Measurements from ENCODE around the gene THBS4.

THBS4 gene

GRCh38 chr5:80054682-80055081 lies 19.5 kb downstream of the THBS4 start:
- Histone ChIP-seq H3K4me1 (no peaks in the 10 kb centered on the region), H3K9me3 (no peaks in the 10 kb centered on the region), H3K27me3 (peaks cover 33% of the 10 kb centered on the region), H3K4me3 (ENCODE audit: low read depth, low read length) (no peak overlapping the region), H3K36me3 (no peaks in the 10 kb centered on the region)
- DNase-seq = no peak
- TF ChIP-seq, protein P1, sequence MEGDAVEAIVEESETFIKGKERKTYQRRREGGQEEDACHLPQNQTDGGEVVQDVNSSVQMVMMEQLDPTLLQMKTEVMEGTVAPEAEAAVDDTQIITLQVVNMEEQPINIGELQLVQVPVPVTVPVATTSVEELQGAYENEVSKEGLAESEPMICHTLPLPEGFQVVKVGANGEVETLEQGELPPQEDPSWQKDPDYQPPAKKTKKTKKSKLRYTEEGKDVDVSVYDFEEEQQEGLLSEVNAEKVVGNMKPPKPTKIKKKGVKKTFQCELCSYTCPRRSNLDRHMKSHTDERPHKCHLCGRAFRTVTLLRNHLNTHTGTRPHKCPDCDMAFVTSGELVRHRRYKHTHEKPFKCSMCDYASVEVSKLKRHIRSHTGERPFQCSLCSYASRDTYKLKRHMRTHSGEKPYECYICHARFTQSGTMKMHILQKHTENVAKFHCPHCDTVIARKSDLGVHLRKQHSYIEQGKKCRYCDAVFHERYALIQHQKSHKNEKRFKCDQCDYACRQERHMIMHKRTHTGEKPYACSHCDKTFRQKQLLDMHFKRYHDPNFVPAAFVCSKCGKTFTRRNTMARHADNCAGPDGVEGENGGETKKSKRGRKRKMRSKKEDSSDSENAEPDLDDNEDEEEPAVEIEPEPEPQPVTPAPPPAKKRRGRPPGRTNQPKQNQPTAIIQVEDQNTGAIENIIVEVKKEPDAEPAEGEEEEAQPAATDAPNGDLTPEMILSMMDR (IDR thresholded peaks at IDR 0.05; ENCODE audit: low read depth, low read length) = no peak

- H3K4me1 ChIP-seq = no peaks in the 10 kb centered on the region
- DNase-seq = no peak
- H3K36me3 ChIP-seq = no peaks in the 10 kb centered on the region
- TF ChIP-seq, protein P1 (IDR thresholded peaks at IDR 0.05; ENCODE audit: low read depth, low read length) = no peak
- no peaks in the 10 kb centered on the region for H3K9me3 ChIP-seq
- no peak overlapping the region for H3K4me3 ChIP-seq (ENCODE audit: low read depth, low read length)
- H3K27me3 ChIP-seq = peaks cover 26% of the 10 kb centered on the region
Observed at GRCh38 chr5:80055491-80056170, 20.5 kb downstream of the THBS4 start.

- peaks cover 14% of the 10 kb centered on the region for H3K27me3 ChIP-seq
- no peaks in the 10 kb centered on the region for H3K4me1 ChIP-seq
- no peak overlapping the region for H3K4me3 ChIP-seq (ENCODE audit: low read depth, low read length)
- DNase-seq = no peak
- H3K36me3 ChIP-seq = no peaks in the 10 kb centered on the region
- TF ChIP-seq, protein P1 (IDR thresholded peaks at IDR 0.05; ENCODE audit: low read depth, low read length) = no peak
- H3K9me3 ChIP-seq = no peaks in the 10 kb centered on the region
Observed at GRCh38 chr5:80057099-80057498, 22.0 kb downstream of the THBS4 start.

DNA sequence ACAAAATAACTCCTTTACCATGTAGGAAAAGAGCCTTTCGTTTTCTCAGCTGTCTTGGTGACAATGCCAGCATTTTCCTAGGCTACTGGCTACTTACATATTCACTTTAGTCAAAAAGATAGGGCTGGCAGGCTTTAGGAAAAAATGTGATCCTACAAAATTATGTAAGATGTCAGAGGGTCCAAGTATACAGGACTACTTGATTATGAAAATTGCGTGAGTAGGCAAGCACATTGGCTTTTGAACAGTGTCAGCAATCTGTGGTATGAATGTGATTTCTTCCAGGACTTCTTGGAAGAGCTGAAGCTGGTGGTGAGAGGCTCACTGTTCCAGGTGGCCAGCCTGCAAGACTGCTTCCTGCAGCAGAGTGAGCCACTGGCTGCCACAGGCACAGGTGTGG lies 22.8 kb downstream of the THBS4 start:
- Histone ChIP-seq H3K4me3 (ENCODE audit: low read depth, low read length) (no peak overlapping the region), H3K4me1 (no peaks in the 10 kb centered on the region), H3K27me3 (peaks cover 11% of the 10 kb centered on the region), H3K9me3 (no peaks in the 10 kb centered on the region), H3K36me3 (no peaks in the 10 kb centered on the region)
- TF ChIP-seq, protein P1 (IDR thresholded peaks at IDR 0.05; ENCODE audit: low read depth, low read length) = no peak
- no peak for DNase-seq

GRCh38 chr5:80059354-80059980 lies 24.3 kb downstream of the THBS4 start:
- H3K36me3 ChIP-seq = no peaks in the 10 kb centered on the region
- no peaks in the 10 kb centered on the region for H3K9me3 ChIP-seq
- no peaks in the 10 kb centered on the region for H3K4me1 ChIP-seq
- peaks cover 12% of the 10 kb centered on the region for H3K27me3 ChIP-seq
- H3K4me3 ChIP-seq (ENCODE audit: low read depth, low read length) = no peak overlapping the region
- no peak for DNase-seq
- TF ChIP-seq, protein P1 (IDR thresholded peaks at IDR 0.05; ENCODE audit: low read depth, low read length) = no peak

GRCh38 chr5:80060966-80061365 lies 25.8 kb downstream of the THBS4 start:
- no peak overlapping the region for H3K4me3 ChIP-seq (ENCODE audit: low read depth, low read length)
- no peak for DNase-seq
- H3K9me3 ChIP-seq = no peaks in the 10 kb centered on the region
- no peaks in the 10 kb centered on the region for H3K4me1 ChIP-seq
- peaks cover 22% of the 10 kb centered on the region for H3K27me3 ChIP-seq
- H3K36me3 ChIP-seq = no peaks in the 10 kb centered on the region
- TF ChIP-seq, protein P1 (IDR thresholded peaks at IDR 0.05; ENCODE audit: low read depth, low read length) = no peak
